Measurements from ENCODE around the gene NPIPA1. TPM values are rescaled to one million over a fixed set of nuclear protein-coding genes. Genes with fewer than 3 reads are reported as not detected.
"Not testable (repeated sequence)": the region's sequence is repeated elsewhere in the genome, so short reads cannot be mapped to it uniquely, and the experiment has no call there.

NPIPA1 gene
- total RNA-seq, 1 experiment from 2014 or later = 14.9 TPM

DNA sequence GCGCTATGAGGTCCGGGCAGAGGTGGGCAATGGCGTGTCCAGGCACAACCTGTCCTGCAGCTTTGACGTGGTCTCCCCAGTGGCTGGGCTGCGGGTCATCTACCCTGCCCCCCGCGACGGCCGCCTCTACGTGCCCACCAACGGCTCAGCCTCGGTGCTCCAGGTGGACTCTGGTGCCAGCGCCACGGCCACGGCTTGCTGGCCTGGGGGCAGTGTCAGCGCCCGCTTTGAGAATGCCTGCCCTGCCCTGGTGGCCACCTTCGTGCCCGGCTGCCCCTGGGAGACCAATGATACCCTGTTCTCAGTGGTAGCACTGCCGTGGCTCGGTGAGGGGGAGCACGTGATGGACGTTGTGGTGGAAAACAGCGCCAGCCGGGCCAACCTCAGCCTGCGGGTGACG is 15.0 kb upstream of the NPIPA1 start:
- not testable (repeated sequence) for H3K27ac ChIP-seq; H3K9me3 ChIP-seq (replicated peaks); H3K4me1 ChIP-seq (replicated peaks); H3K27me3 ChIP-seq (replicated peaks); H3K36me3 ChIP-seq; H3K4me3 ChIP-seq
- peak in 1 of 2 experiments; percentile 15 for DNase-seq (ENCODE audit: low read depth in 1 of 2, low spot score in 2 of 2)

DNA sequence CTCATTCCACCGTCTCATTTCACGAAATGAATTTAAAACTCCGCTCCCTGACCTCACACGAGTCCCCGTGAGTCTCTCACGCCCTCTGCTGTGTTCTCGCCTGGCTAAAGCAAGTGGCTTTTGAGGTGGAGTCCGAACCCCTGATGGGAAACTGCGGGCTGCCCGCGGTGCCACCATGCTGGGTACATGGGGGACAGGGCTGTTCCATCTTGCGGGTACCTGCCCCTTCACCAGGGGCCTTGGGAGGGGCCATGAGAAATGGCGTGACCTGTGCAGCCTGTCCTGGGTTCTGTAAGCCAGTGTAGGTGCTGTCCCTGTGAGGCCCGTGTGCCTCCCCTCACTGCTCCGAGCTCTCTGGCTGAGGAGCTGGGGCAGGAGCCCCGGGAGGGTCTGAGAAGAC is 14.3 kb upstream of the NPIPA1 start:
- not testable (repeated sequence) for H3K9me3 ChIP-seq (replicated peaks); H3K4me1 ChIP-seq (replicated peaks); H3K4me3 ChIP-seq; H3K27me3 ChIP-seq (replicated peaks); H3K36me3 ChIP-seq; H3K27ac ChIP-seq
- peak in 1 of 2 experiments; percentile 22 for DNase-seq (ENCODE audit: low read depth in 1 of 2, low spot score in 2 of 2)

DNA sequence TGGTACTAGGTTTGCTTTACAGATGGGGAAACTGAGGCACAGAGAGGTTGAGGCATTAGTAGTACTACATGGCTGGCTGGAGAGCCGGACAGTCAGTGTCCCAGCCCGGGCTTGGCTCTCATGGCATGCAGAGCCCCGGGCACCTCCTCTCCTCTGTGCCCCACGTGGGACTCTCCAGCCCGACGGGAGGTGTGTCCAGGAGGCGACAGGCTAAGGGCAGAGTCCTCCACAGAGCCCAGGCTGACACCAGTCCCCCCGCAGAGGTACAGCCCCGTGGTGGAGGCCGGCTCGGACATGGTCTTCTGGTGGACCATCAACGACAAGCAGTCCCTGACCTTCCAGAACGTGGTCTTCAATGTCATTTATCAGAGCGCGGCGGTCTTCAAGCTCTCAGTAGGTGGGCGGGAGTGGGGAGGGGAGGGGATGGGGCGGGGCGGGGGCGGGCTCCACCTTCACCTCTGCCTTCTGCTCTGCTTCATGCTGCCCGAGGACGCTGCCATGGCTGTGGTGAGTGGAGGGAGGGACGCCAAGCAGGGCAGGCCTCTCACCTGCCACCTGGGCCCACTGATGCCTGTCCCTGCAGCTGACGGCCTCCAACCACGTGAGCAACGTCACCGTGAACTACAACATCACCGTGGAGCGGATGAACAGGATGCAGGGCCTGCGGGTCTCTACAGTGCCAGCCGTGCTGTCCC is 13.7 kb upstream of the NPIPA1 start:
- not testable (repeated sequence) for H3K36me3 ChIP-seq; H3K4me1 ChIP-seq (replicated peaks); H3K27ac ChIP-seq; H3K9me3 ChIP-seq (replicated peaks); H3K4me3 ChIP-seq; H3K27me3 ChIP-seq (replicated peaks)
- DNase-seq (ENCODE audit: low read depth in 1 of 2, low spot score in 2 of 2) = peak in 1 of 2 experiments; percentile 30

DNA sequence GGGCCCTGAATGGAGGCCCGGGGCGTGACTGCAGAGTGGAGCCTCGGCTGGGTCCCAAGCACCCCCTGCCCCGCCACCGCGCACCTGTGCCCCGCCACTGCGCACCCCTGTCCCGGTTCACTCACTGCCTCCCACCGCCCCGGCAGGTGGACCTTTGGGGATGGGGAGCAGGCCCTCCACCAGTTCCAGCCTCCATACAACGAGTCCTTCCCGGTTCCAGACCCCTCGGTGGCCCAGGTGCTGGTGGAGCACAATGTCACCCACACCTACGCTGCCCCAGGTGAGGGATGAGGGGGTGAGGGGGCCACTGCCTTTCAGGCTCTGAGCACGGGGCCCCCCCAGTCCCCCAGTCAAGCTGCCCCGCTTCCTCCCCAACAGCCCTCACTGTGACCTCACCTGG is 12.9 kb upstream of the NPIPA1 start:
- not testable (repeated sequence) for H3K4me1 ChIP-seq (replicated peaks); H3K36me3 ChIP-seq; H3K27me3 ChIP-seq (replicated peaks); H3K9me3 ChIP-seq (replicated peaks); H3K27ac ChIP-seq; H3K4me3 ChIP-seq
- DNase-seq (ENCODE audit: low read depth in 1 of 2, low spot score in 2 of 2) = peak in 1 of 2 experiments; percentile 7

DNA sequence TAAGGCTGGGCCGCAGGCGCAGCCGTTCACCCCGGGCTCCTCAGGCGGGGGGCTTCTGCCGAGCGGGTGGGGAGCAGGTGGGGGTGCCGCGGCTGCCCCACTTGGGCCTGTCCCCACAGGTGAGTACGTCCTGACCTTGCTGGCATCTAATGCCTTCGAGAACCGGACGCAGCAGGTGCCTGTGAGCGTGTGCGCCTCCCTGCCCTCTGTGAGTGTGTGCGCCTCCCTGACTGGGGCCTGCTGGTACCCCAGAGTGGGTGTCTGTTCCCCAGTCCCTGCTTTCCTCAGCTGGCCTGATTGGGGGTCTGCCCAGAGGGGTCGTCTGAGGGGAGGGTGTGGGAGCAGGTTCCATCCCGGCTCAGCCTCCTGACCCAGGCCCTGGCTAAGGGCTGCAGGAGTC is 12.3 kb upstream of the NPIPA1 start:
- H3K4me1 ChIP-seq (replicated peaks); H3K27me3 ChIP-seq (replicated peaks); H3K27ac ChIP-seq; H3K36me3 ChIP-seq; H3K9me3 ChIP-seq (replicated peaks); H3K4me3 ChIP-seq: not testable (repeated sequence)
- peak in 1 of 2 experiments; percentile 5 for DNase-seq (ENCODE audit: low read depth in 1 of 2, low spot score in 2 of 2)

DNA sequence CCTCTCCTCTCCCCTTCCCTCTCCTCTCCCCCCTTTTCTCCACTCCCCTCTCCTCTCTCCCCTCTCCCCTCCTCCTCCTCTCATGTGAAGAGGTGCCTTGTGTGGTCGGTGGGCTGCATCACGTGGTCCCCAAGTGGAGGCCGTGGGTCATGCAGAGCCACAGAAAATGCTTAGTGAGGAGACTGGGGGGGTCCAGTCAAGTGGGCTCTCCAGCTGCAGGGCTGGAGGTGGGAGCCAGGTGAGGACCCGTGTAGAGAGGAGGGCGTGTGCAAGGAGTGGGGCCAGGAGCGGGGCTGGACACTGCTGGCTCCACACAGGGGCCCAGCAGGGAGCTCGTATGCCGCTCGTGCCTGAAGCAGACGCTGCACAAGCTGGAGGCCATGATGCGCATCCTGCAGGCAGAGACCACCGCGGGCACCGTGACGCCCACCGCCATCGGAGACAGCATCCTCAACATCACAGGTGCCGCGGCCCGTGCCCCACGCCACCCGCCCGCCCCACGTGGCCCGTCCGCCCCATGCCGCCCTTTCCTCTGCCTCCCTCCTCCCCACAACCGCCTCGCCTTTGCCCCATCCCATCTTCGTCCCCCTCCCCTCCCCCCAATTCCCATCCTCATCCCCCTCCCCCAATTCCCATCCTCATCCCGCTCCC is 9.1 kb upstream of the NPIPA1 start:
- H3K27me3 ChIP-seq (replicated peaks); H3K9me3 ChIP-seq (replicated peaks); H3K4me3 ChIP-seq; H3K4me1 ChIP-seq (replicated peaks); H3K27ac ChIP-seq; H3K36me3 ChIP-seq: not testable (repeated sequence)
- peak; percentile 1 to 45 for DNase-seq (ENCODE audit: low read depth in 1 of 2, low spot score in 2 of 2)

DNA sequence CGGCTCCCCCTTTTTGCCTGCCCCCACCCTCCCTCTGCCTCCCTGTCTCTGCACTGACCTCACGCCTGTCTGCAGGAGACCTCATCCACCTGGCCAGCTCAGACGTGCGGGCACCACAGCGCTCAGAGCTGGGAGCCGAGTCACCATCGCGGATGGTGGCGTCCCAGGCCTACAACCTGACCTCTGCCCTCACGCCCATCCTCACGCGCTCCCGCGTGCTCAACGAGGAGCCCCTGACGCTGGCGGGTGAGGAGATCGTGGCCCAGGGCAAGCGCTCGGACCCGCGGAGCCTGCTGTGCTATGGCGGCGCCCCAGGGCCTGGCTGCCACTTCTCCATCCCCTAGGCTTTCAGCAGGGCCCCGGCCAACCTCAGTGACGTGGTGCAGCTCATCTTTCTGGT is 8.1 kb upstream of the NPIPA1 start:
- not testable (repeated sequence) for H3K4me3 ChIP-seq; H3K9me3 ChIP-seq (replicated peaks); H3K27ac ChIP-seq; H3K27me3 ChIP-seq (replicated peaks); H3K36me3 ChIP-seq; H3K4me1 ChIP-seq (replicated peaks)
- DNase-seq (ENCODE audit: low read depth in 1 of 2, low spot score in 2 of 2) = peak in 1 of 2 experiments; percentile 19

DNA sequence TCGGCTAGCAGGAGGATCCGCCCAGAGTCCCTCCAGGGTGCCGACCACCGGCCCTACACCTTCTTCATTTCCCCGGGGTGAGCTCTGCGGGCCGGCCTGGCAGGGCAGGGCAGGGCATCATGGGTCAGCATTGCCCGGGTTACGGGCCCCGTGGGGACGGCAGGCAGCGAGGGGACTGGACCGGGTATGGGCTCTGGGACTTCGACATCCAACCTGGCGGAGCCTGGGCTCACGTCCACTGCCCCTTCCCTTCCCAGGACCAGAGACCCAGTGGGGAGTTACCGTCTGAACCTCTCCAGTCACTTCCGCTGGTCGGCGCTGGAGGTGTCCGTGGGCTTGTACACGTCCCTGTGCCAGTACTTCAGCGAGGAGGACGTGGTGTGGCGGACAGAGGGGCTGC is 7.0 kb upstream of the NPIPA1 start:
- H3K4me3 ChIP-seq; H3K27ac ChIP-seq; H3K4me1 ChIP-seq (replicated peaks); H3K36me3 ChIP-seq; H3K27me3 ChIP-seq (replicated peaks); H3K9me3 ChIP-seq (replicated peaks): not testable (repeated sequence)
- DNase-seq (ENCODE audit: low read depth in 1 of 2, low spot score in 2 of 2) = peak in 1 of 2 experiments; percentile 17

DNA sequence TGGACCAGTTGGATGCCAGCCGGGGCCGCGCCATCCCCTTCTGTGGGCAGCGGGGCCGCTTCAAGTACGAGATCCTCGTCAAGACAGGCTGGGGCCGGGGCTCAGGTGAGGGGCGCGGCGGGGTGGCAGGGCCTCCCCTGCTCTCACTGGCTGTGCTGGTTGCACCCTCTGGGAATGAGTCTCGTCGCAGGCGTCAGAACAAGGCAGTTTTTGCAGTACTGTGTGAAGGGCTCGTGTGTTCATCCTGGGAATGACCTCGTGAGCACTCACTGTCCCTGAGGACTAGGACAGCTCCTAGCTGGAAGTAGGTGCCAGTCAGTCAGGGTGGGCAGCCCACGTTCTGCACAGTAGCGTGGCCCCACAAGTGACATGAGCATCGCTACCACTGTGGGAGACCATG is 6.3 kb upstream of the NPIPA1 start:
- not testable (repeated sequence) for H3K9me3 ChIP-seq (replicated peaks); H3K4me1 ChIP-seq (replicated peaks); H3K27me3 ChIP-seq (replicated peaks); H3K4me3 ChIP-seq; H3K36me3 ChIP-seq; H3K27ac ChIP-seq
- DNase-seq (ENCODE audit: low read depth in 1 of 2, low spot score in 2 of 2) = peak in 1 of 2 experiments; percentile 24

DNA sequence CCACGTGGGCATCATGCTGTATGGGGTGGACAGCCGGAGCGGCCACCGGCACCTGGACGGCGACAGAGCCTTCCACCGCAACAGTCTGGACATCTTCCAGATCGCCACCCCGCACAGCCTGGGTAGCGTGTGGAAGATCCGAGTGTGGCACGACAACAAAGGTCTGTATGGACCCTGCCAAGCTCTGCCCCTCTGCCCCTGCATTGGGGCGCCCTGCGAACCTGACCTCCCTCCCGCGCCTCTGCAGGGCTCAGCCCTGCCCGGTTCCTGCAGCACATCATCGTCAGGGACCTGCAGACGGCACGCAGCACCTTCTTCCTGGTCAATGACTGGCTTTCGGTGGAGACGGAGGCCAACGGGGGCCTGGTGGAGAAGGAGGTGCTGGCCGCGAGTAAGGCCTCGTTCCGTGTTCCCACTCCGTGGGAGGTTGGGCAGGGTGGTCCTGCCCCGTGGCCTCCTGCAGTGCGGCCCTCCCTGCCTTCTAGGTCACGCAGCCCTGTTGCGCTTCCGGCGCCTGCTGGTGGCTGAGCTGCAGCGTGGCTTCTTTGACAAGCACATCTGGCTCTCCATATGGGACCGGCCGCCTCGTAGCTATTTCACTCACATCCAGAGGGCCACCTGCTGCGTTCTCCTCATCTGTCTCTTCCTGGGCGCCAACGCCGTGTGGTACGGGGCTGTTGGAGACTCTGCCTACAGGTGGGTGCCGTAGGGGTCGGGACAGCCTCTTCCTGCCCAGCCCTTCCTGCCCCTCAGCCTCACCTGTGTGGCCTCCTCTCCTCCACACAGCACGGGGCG is 4.5 kb upstream of the NPIPA1 start:
- not testable (repeated sequence) for H3K4me1 ChIP-seq (replicated peaks); H3K27ac ChIP-seq

DNA sequence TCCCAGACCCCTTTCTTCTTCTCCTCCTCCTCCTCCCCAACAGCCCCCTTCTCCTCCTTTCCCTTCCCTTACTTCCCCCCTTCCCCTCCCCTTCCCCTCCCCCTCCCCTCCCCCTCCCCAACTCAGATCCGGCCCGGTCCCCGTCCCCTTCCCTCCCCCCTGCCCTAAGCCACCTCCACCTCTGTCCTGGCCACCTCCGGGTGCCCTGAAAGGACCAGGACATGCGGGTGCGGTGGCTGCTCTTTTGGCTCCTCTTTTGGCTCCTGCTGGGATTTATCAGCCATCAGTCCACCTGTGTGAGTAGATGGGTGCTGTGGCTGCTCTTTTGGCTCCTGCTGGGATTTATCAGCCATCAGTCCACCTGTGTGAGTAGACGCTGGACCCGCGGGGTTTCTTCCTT is 751 bp downstream of the NPIPA1 start:
- H3K27me3 ChIP-seq (replicated peaks); H3K36me3 ChIP-seq; H3K4me1 ChIP-seq (replicated peaks); H3K27ac ChIP-seq; H3K9me3 ChIP-seq (replicated peaks); H3K4me3 ChIP-seq: not testable (repeated sequence)
- peak in 1 of 2 experiments; percentile 14 for DNase-seq (ENCODE audit: low read depth in 1 of 2, low spot score in 2 of 2)

More for the DNA sequence above, 4.5 kb upstream of the NPIPA1 start:
- not testable (repeated sequence) for H3K27me3 ChIP-seq (replicated peaks); H3K4me3 ChIP-seq; H3K9me3 ChIP-seq (replicated peaks); H3K36me3 ChIP-seq
- peak in 1 of 2 experiments; percentile 20 for DNase-seq (ENCODE audit: low read depth in 1 of 2, low spot score in 2 of 2)

DNA sequence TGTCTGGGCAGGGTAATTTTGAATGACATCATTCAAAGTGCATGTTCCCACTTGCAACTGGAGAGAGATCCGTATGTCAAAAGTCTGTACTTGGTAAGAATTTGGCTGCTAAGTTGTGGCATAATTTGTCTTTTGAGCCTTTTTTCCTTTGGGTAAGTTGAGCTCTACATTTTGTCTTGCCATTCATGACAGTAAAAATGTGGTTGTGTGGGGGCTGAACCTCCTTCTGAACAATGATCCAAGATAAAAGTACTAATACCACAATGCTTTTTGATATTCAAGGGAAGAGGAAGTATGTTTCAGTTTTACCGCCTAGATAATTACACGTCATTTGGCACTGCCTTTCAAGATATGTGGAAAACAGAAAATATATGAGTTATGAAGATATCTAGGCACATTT is 5.4 kb downstream of the NPIPA1 start:
- not testable (repeated sequence) for H3K36me3 ChIP-seq; H3K27me3 ChIP-seq (replicated peaks); H3K27ac ChIP-seq; DNase-seq (ENCODE audit: low read depth in 1 of 2, low spot score in 2 of 2); H3K9me3 ChIP-seq (replicated peaks); H3K4me3 ChIP-seq; H3K4me1 ChIP-seq (replicated peaks)

DNA sequence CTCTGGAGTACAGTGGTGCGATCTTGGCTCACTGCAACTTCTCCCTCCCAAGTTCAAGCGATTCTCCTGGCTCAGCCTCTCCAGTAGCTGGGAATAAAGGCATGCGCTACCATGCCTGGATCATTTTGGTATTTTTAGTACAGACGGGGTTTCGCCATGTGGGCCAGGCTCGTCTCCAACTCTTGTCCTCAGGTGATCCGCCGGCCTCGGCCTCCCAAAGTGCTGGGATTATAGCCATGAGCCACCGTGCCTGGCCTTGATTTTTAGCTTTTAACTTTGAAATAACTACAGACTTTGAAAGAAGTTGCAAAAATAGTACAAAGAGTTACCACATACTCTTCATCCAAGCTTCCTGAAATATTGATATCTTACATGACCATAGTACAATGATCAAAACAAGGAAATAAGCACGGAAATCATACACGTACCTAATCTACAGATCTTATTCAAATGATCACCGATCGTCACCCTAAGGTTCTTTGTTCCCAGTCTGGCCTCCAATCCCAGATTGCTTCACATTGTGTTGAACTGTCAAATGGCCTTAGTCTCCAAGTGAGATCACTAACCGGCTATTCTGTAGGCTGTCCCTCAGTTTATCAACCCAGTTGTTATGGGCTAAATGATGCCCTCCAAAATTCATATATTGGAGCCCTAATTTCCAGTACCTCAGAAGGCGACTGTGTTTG is 18.4 kb downstream of the NPIPA1 start:
- Histone ChIP-seq H3K4me3 (no peak overlapping the region), H3K36me3 (no peaks in the 10 kb centered on the region), H3K27ac (no peak overlapping the region), H3K27me3 (replicated peaks) (no peaks in the 10 kb centered on the region), H3K4me1 (replicated peaks) (no peaks in the 10 kb centered on the region), H3K9me3 (replicated peaks) (no peaks in the 10 kb centered on the region; the same call in 1 of the 2 replicates)
- DNase-seq (ENCODE audit: low read depth in 1 of 2, low spot score in 2 of 2) = no peak
